ENCODE data around the gene SPPL2C. TPM values are rescaled to one million over a fixed set of nuclear protein-coding genes. Genes with fewer than 3 reads are reported as not detected.

Gene SPPL2C
- total RNA-seq, 1 donor from 2014 or later = not detected

GRCh38 chr17:45824901-45825492 is 19.7 kb upstream of the SPPL2C start:
- H3K27me3 ChIP-seq (ENCODE audit: control insufficient read depth, insufficient read depth, low read length) = peaks cover 14% of the 10 kb centered on the region
- no peak for TF ChIP-seq CTCF (IDR thresholded peaks at IDR 0.05; ENCODE audit: insufficient read depth, low read length, poor library complexity, severe bottlenecking)
- H3K36me3 ChIP-seq (ENCODE audit: control insufficient read depth, insufficient read depth, low read length) = no peaks in the 10 kb centered on the region
- no peak for DNase-seq (ENCODE audit: low read depth)
- no peak overlapping the region for H3K4me3 ChIP-seq (ENCODE audit: low read depth, low read length)

- Histone ChIP-seq H3K4me3 (ENCODE audit: low read depth, low read length) (no peak overlapping the region), H3K27me3 (ENCODE audit: control insufficient read depth, insufficient read depth, low read length) (peaks cover 19% of the 10 kb centered on the region), H3K36me3 (ENCODE audit: control insufficient read depth, insufficient read depth, low read length) (no peaks in the 10 kb centered on the region)
- no peak for TF ChIP-seq CTCF (IDR thresholded peaks at IDR 0.05; ENCODE audit: insufficient read depth, low read length, poor library complexity, severe bottlenecking)
- no peak for DNase-seq (ENCODE audit: low read depth)
These were observed 18.9 kb upstream of the SPPL2C start for GRCh38 chr17:45825792-45826191.

- Histone ChIP-seq H3K27me3 (ENCODE audit: control insufficient read depth, insufficient read depth, low read length) (peaks cover 20% of the 10 kb centered on the region), H3K36me3 (ENCODE audit: control insufficient read depth, insufficient read depth, low read length) (no peaks in the 10 kb centered on the region), H3K4me3 (ENCODE audit: low read depth, low read length) (no peak overlapping the region)
- TF ChIP-seq CTCF (IDR thresholded peaks at IDR 0.05; ENCODE audit: insufficient read depth, low read length, poor library complexity, severe bottlenecking) = no peak
- no peak for DNase-seq (ENCODE audit: low read depth)
These were observed 17.6 kb upstream of the SPPL2C start for GRCh38 chr17:45826919-45827588.

- Histone ChIP-seq H3K36me3 (ENCODE audit: control insufficient read depth, insufficient read depth, low read length) (no peaks in the 10 kb centered on the region), H3K27me3 (ENCODE audit: control insufficient read depth, insufficient read depth, low read length) (peaks cover 24% of the 10 kb centered on the region), H3K4me3 (ENCODE audit: low read depth, low read length) (no peak overlapping the region)
- no peak for DNase-seq (ENCODE audit: low read depth)
- TF ChIP-seq CTCF (IDR thresholded peaks at IDR 0.05; ENCODE audit: insufficient read depth, low read length, poor library complexity, severe bottlenecking) = no peak
These were observed 16.5 kb upstream of the SPPL2C start for GRCh38 chr17:45828171-45828570.

- DNase-seq (ENCODE audit: low read depth) = no peak
- Histone ChIP-seq H3K36me3 (ENCODE audit: control insufficient read depth, insufficient read depth, low read length) (no peaks in the 10 kb centered on the region), H3K27me3 (ENCODE audit: control insufficient read depth, insufficient read depth, low read length) (peaks cover 27% of the 10 kb centered on the region), H3K4me3 (ENCODE audit: low read depth, low read length) (no peak overlapping the region)
- no peak for TF ChIP-seq CTCF (IDR thresholded peaks at IDR 0.05; ENCODE audit: insufficient read depth, low read length, poor library complexity, severe bottlenecking)
These were observed 16.0 kb upstream of the SPPL2C start for GRCh38 chr17:45828582-45829133.
